HepG2 (cell line): ENCODE measurements around the gene CLTCL1.

Experiments used
- AFF4 ChIP-seq: sonication (generic); formaldehyde crosslinking; IDR thresholded peaks from 2 replicates; pipeline ENCODE4 v1.4.0; 2020; ENCODE audit warnings: missing genetic modification reagents
- CTCF ChIP-seq: sonication (generic); formaldehyde crosslinking; IDR thresholded peaks from 2 replicates; pipeline ENCODE4 v1.5.0; 2020; ENCODE audit warnings: mild to moderate bottlenecking, missing genetic modification reagents, moderate library complexity
- HDAC1 ChIP-seq: sonication (generic); formaldehyde crosslinking; IDR thresholded peaks from 2 replicates; pipeline ENCODE4 v1.5.1; 2020; ENCODE audit warnings: mild to moderate bottlenecking, missing genetic modification reagents
- HNRNPUL1 ChIP-seq: fragments of 200-400 bp; formaldehyde crosslinking; IDR thresholded peaks from 2 replicates; pipeline ENCODE4 v1.6.1; 2017; ENCODE audit warnings: low read depth, mild to moderate bottlenecking, low read length, moderate library complexity
- PAF1 ChIP-seq: IDR thresholded peaks from 2 replicates; pipeline ENCODE4 v1.6.1; 2016; ENCODE audit warnings: missing genetic modification reagents, missing compliant biosample characterization
- RORA ChIP-seq: sonication (generic); formaldehyde crosslinking; IDR thresholded peaks from 2 replicates; pipeline ENCODE4 v1.5.0; 2020; ENCODE audit warnings: mild to moderate bottlenecking, missing genetic modification reagents, moderate library complexity
- STAT5B ChIP-seq: sonication (generic); formaldehyde crosslinking; IDR thresholded peaks from 2 replicates; pipeline ENCODE4 v1.4.0; 2020; ENCODE audit warnings: missing genetic modification reagents
- ZBTB33 ChIP-seq: sonication (generic); formaldehyde crosslinking; IDR thresholded peaks from 2 replicates; pipeline ENCODE4 v1.4.0; 2020; ENCODE audit warnings: missing genetic modification reagents
- ZNF75D ChIP-seq: sonication (generic); formaldehyde crosslinking; IDR thresholded peaks from 2 replicates; pipeline ENCODE4 v1.8.1; 2023; ENCODE audit warnings: missing genetic modification reagents, mild to moderate bottlenecking, borderline replicate concordance
- ZSCAN22 ChIP-seq: sonication (generic); formaldehyde crosslinking; IDR thresholded peaks from 2 replicates; pipeline ENCODE4 v1.4.0; 2020; ENCODE audit warnings: mild to moderate bottlenecking, missing genetic modification reagents
- ZSCAN29 ChIP-seq: sonication (generic); formaldehyde crosslinking; conservative IDR thresholded peaks from 2 replicates; pipeline ENCODE4 v1.4.0; 2020; ENCODE audit warnings: mild to moderate bottlenecking, missing genetic modification reagents

GRCh38 chr22:19151329-19152191 is 140.0 kb downstream of the CLTCL1 start:
- TF ChIP-seq ZSCAN22 (CRISPR knock-in tag) (no peak), PAF1 (CRISPR knock-in tag) (no peak), HNRNPUL1 (no peak), AFF4 (CRISPR knock-in tag) (no peak), ZNF75D (CRISPR knock-in tag) (no peak), HDAC1 (no peak), STAT5B (CRISPR knock-in tag) (no peak), ZBTB33 (no peak), CTCF (CRISPR knock-in tag) (no peak), RORA (CRISPR knock-in tag) (no peak), ZSCAN29 (CRISPR knock-in tag) (no peak)
